ENCODE results near the gene AKAIN1.

Gene AKAIN1

GRCh38 chr18:5197032-5197434 is at the start of gene AKAIN1:
Gene AKAIN1, minus strand, starts transcription at chr18:5197257. Its CDS starts 204 bp downstream, at chr18:5197053.
- DNase-seq: peak in 1 of 2 experiments; percentile 22

GRCh38 chr18:5244941-5245340 is 47.9 kb upstream of the AKAIN1 start:
- DNase-seq: no peak

- DNase-seq: no peak
Measured at GRCh38 chr18:5239447-5239846, 42.4 kb upstream of the AKAIN1 start.

GRCh38 chr18:5238371-5238976 is 41.4 kb upstream of the AKAIN1 start:
- peak; percentile 42 to 45 for DNase-seq

GRCh38 chr18:5237723-5238370 is 40.8 kb upstream of the AKAIN1 start:
- DNase-seq: peak; percentile 78 to 88

- no peak for DNase-seq
Measured at GRCh38 chr18:5237083-5237722, 40.1 kb upstream of the AKAIN1 start.

- no peak for DNase-seq
Measured at GRCh38 chr18:5214583-5215351, 17.7 kb upstream of the AKAIN1 start.

- DNase-seq: no peak
Measured at GRCh38 chr18:5207471-5208150, 10.6 kb upstream of the AKAIN1 start.

GRCh38 chr18:5198311-5198710 is 1.3 kb upstream of the AKAIN1 start:
- DNase-seq: no peak

- no peak for DNase-seq
Measured at GRCh38 chr18:5197461-5197860, 404 bp upstream of the AKAIN1 start.

- no peak for DNase-seq
Measured at GRCh38 chr18:5196253-5197031, 615 bp downstream of the AKAIN1 start.

- no peak for DNase-seq
Measured at GRCh38 chr18:5195656-5196055, 1.4 kb downstream of the AKAIN1 start.

- DNase-seq: no peak
Measured at GRCh38 chr18:5180254-5180653, 16.8 kb downstream of the AKAIN1 start.

- no peak for DNase-seq
Measured at GRCh38 chr18:5178519-5178918, 18.5 kb downstream of the AKAIN1 start.

GRCh38 chr18:5175378-5175777 is 21.7 kb downstream of the AKAIN1 start:
- DNase-seq: no peak

GRCh38 chr18:5173646-5174045 is 23.4 kb downstream of the AKAIN1 start:
- DNase-seq: no peak

- DNase-seq: no peak
Measured at GRCh38 chr18:5173236-5173635, 23.8 kb downstream of the AKAIN1 start.

GRCh38 chr18:5167831-5168230 is 29.2 kb downstream of the AKAIN1 start:
- no peak for DNase-seq

GRCh38 chr18:5166606-5167280 is 30.3 kb downstream of the AKAIN1 start:
- no peak for DNase-seq

- no peak for DNase-seq
Measured at GRCh38 chr18:5164903-5165302, 32.2 kb downstream of the AKAIN1 start.

GRCh38 chr18:5162111-5162510 is 34.9 kb downstream of the AKAIN1 start:
- DNase-seq: no peak
